Measurements from ENCODE around the gene FOLR1.

Gene FOLR1

DNA sequence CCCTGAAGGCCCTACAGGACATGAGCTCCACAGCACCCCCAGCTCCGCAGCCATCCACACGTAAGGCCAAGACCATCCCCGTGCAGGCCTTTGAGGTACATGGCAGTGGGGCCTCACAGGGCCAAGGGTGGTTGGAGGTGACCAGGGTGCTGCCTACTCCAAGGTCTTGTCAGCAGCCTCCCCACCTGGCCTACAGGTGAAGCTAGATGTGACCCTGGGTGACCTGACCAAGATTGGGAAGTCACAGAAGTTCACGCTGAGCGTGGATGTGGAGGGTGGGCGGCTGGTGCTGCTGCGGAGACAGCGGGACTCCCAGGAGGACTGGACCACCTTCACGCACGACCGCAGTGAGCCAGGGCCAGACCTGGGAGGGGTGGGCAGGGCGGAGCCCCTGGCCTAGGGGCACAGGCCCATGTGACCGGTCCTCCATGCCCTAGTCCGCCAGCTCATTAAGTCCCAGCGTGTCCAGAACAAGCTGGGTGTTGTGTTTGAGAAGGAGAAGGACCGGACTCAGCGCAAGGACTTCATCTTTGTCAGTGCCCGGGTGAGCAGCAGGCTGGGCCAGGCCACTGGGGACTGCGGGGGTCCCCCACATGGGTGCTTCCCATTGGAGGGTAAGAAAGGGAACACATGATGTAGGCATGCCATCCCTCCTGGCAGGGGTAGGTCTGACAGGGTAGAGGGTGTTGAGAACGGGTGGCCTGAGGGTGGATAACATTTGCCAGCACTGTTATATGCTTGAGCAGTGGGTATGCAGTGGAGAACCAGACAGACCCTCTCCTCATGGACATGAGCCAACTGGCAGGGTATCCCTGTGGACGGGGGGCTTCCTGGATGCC is 38.2 kb downstream of the FOLR1 start:
- Histone ChIP-seq H3K4me1 (peaks cover 0 to 34% (median 22%) of the 10 kb centered on the region in 4 donors), H3K36me3 (peaks cover 71 to 89% (median 77%) of the 10 kb centered on the region in 3 donors), H3K9me3 (no peaks in the 10 kb centered on the region), H3K27ac (no peak overlapping the region), H3K27me3 (no peaks in the 10 kb centered on the region), H3K4me3 (no peak overlapping the region)
- intact Hi-C loops (cut with DNase I; ENCODE audit: low total_unique reads), result no loop called here
- TF ChIP-seq, protein P1, sequence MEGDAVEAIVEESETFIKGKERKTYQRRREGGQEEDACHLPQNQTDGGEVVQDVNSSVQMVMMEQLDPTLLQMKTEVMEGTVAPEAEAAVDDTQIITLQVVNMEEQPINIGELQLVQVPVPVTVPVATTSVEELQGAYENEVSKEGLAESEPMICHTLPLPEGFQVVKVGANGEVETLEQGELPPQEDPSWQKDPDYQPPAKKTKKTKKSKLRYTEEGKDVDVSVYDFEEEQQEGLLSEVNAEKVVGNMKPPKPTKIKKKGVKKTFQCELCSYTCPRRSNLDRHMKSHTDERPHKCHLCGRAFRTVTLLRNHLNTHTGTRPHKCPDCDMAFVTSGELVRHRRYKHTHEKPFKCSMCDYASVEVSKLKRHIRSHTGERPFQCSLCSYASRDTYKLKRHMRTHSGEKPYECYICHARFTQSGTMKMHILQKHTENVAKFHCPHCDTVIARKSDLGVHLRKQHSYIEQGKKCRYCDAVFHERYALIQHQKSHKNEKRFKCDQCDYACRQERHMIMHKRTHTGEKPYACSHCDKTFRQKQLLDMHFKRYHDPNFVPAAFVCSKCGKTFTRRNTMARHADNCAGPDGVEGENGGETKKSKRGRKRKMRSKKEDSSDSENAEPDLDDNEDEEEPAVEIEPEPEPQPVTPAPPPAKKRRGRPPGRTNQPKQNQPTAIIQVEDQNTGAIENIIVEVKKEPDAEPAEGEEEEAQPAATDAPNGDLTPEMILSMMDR (IDR thresholded peaks at IDR 0.05), result no peak
- DNase-seq, result no peak

DNA sequence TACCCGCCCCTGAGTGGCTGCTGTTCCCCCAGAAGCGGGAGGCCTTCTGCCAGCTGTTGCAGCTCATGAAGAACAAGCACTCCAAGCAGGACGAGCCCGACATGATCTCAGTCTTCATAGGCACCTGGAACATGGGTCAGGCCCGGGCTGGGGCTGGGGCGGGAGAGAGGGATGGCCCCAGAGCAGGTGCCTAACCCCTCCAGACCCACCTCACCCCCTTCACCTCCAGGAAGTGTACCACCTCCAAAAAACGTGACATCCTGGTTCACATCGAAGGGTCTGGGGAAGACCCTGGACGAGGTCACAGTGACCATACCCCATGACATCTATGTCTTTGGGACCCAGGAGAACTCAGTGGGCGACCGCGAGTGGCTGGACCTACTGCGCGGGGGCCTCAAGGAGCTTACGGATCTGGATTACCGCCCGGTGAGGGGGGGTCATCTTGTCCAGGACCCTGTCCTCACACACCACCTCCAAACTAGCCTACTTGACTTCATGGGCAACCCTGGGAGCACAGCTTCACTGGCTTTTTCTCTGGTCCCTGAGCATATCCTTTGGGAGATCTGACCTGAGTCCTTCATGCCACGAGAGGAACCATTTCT is 38.9 kb downstream of the FOLR1 start:
- intact Hi-C loops (cut with DNase I; ENCODE audit: low total_unique reads), result no loop called here
- Histone ChIP-seq H3K27ac (no peak overlapping the region), H3K9me3 (no peaks in the 10 kb centered on the region), H3K4me3 (no peak overlapping the region), H3K4me1 (peaks cover 0 to 28% (median 15%) of the 10 kb centered on the region in 4 donors), H3K36me3 (peaks cover 78 to 96% (median 84%) of the 10 kb centered on the region in 3 donors), H3K27me3 (no peaks in the 10 kb centered on the region)
- TF ChIP-seq, protein P1 (IDR thresholded peaks at IDR 0.05), result no peak
- DNase-seq, result no peak

DNA sequence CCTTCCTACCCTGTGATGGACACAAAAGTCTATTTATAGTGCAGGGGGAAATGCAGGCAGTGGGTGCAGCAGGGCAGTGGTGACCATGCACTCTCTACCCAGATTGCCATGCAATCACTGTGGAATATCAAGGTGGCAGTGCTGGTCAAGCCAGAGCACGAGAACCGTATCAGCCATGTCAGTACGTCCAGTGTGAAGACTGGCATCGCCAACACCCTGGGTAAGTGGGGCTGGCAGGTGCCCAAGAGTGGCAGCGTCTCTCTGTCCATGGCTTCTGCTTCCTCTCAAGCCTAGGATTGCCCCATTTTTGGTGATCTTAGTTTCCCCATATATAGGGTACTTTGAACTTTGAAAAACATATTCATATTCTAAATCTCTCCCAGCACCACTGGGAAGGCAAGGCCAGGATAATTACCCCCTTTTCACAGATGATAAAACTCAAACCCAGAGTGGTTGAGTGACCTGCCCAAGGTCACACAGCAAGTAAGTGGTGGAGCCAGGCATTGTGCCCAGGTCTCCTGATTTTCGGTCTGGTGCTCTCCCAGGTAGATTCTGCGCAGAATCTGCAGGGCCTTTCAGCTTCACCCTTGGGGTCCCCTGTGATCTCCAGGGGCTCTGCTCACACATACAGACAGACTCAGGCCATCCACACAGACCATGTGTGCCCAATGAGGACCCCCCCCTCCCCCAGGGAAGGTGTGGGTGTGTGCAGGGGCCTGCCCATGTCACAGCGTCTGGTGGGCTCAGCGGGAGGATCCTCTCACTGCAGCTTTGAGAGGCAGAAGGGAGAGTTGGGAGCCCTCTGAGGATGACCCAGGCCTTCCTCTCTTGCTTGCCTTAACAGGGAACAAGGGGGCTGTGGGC is 39.7 kb downstream of the FOLR1 start:
- H3K9me3 ChIP-seq, result no peaks in the 10 kb centered on the region
- H3K4me3 ChIP-seq, result no peak overlapping the region
- intact Hi-C loops (cut with DNase I; ENCODE audit: low total_unique reads), result no loop called here
- TF ChIP-seq, protein P1 (IDR thresholded peaks at IDR 0.05), result no peak
- peaks cover 85 to 100% (median 88%) of the 10 kb centered on the region in 3 donors for H3K36me3 ChIP-seq
- peaks cover 0 to 21% (median 10%) of the 10 kb centered on the region in 4 donors for H3K4me1 ChIP-seq
- no peaks in the 10 kb centered on the region for H3K27me3 ChIP-seq
- DNase-seq, result no peak
- no peak overlapping the region for H3K27ac ChIP-seq

DNA sequence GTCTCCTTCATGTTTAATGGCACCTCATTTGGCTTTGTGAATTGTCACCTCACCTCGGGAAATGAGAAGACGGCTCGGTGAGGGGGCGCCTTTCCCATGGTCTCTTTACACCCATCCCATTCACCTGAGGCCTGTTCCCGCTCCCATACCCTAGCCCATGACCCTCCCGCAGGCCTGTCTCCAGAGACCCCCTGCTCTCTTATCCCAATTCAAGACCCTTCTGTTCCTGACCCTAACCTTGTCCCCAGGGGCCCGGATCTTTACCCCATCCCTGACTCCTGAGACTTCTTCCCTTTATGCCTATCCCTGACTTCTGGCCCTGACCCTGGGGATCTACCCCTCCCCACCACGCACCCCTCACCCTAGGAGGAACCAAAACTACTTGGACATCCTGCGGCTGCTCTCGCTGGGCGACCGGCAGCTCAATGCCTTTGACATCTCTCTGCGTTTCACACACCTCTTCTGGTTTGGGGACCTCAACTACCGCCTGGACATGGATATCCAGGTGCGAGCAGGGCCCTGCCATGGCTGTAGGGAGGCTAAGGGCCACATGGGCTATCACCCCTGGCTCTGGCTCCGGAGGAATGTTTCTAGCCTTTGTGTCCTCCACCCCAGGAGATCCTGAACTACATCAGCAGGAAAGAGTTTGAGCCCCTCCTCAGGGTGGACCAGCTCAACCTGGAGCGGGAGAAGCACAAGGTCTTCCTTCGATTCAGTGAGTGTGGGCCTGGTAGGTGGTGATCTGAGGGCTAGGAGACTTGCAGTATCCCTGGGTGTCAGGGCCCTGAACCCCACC is 40.5 kb downstream of the FOLR1 start:
- Histone ChIP-seq H3K36me3 (peaks cover 87 to 100% (median 93%) of the 10 kb centered on the region in 3 donors), H3K4me1 (peaks cover 0 to 13% (median 5%) of the 10 kb centered on the region in 4 donors), H3K9me3 (no peaks in the 10 kb centered on the region), H3K27me3 (no peaks in the 10 kb centered on the region), H3K27ac (no peak overlapping the region), H3K4me3 (no peak overlapping the region)
- intact Hi-C loops (cut with DNase I; ENCODE audit: low total_unique reads), result no loop called here
- DNase-seq, result no peak
- TF ChIP-seq, protein P1 (IDR thresholded peaks at IDR 0.05), result no peak
